Brain microvascular endothelial cell (primary cell): ENCODE measurements around the gene CCDC13.

Experiments used
- DNase-seq: peaks from one replicate; pipeline ENCODE4 v3.0.0-alpha.2; 2020
- H3K27ac ChIP-seq: fragments of 250-450 bp; sonication (Bioruptor Pico); 2 replicates; pipeline ENCODE4 v1.5.1; 2020; ENCODE audit warnings: mild to moderate bottlenecking, moderate library complexity
- H3K27me3 ChIP-seq: fragments of 250-450 bp; sonication (Bioruptor Pico); replicated peaks from 2 replicates; pipeline ENCODE4 v1.5.1; 2020; ENCODE audit warnings: mild to moderate bottlenecking
- H3K36me3 ChIP-seq: fragments of 250-450 bp; sonication (Bioruptor Pico); replicated peaks from 2 replicates; pipeline ENCODE4 v1.5.1; 2020; ENCODE audit warnings: mild to moderate bottlenecking
- H3K4me3 ChIP-seq: 2 replicates; pipeline ENCODE4 v1.5.1; 2011; ENCODE audit warnings: low read depth, mild to moderate bottlenecking, control low read depth, low read length, moderate library complexity
- in situ Hi-C: cut with HindIII; loops from 2 replicates; pipeline ENCODE4 v1.10.0; 2017; ENCODE audit warnings: low sequenced_read_pairs, low pct_ligation_motif_present
- TF ChIP-seq, protein P1 (sequence below): IDR thresholded peaks from 2 replicates; pipeline ENCODE4 v1.5.1; 2011; ENCODE audit warnings: low read depth, mild to moderate bottlenecking, moderate library complexity, low read length, control low read depth, inconsistent platforms; ENCODE audit errors: missing control alignments

Gene CCDC13

DNA sequence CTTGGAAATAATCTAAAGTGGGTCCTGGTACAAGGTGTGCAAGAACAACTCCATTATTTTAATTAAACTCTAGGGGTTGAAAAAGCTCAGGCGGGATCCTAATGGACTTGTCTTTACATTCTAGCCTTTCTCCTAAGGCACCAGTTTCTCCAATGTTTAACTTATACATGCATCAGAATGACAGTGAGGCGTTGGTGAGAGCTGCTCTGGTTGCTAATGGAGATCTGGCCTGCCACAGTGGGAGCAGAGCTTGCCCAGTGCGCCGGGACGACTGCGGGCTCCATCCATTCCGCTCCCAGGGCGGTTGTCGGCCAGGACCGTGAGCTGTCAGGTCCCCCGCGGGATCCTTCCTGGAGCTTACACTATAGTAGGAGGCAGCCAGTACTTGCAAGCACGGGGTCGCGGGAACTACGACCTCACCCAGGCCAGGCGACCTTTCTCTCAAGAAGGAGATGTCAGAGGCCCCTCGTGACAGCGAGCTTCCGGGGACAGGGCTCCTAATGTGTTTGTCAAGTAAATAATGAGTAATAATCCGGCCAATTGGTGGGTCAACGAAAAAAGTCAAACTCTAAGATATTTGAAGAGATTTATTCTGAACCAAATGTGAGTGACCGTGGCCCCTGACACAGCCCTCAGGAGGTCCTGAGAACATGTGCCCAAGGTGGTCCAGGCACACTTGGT, 32.2 kb upstream of the CCDC13 start:
- Histone ChIP-seq H3K27ac (no peak overlapping the region), H3K4me3 (peak overlapping the region; percentile 85), H3K27me3 (no peaks in the 10 kb centered on the region), H3K36me3 (peaks cover 2% of the 10 kb centered on the region)
- no peak for DNase-seq
- in situ Hi-C loops, result no loop called here
- TF ChIP-seq, protein P1, sequence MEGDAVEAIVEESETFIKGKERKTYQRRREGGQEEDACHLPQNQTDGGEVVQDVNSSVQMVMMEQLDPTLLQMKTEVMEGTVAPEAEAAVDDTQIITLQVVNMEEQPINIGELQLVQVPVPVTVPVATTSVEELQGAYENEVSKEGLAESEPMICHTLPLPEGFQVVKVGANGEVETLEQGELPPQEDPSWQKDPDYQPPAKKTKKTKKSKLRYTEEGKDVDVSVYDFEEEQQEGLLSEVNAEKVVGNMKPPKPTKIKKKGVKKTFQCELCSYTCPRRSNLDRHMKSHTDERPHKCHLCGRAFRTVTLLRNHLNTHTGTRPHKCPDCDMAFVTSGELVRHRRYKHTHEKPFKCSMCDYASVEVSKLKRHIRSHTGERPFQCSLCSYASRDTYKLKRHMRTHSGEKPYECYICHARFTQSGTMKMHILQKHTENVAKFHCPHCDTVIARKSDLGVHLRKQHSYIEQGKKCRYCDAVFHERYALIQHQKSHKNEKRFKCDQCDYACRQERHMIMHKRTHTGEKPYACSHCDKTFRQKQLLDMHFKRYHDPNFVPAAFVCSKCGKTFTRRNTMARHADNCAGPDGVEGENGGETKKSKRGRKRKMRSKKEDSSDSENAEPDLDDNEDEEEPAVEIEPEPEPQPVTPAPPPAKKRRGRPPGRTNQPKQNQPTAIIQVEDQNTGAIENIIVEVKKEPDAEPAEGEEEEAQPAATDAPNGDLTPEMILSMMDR, result no peak

DNA sequence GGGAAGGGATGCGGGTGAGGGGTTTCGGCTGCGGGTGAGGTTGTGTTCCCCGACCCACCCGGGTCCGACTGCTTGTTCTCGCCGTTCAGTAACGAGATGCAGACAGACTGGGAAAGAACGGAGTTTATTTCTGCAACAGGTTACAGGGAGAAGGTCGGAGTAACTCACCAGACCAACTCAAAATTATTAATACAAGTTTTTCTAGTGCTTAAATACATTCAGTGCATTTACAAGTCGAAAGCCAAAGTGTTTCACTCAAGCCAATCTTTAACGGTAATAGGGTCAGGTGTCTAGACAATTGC, 31.7 kb upstream of the CCDC13 start:
- Histone ChIP-seq H3K4me3 (peak overlapping the region; percentile 85), H3K27me3 (no peaks in the 10 kb centered on the region), H3K36me3 (peaks cover 2% of the 10 kb centered on the region), H3K27ac (peak overlapping the region; percentile 7)
- TF ChIP-seq, protein P1, result no peak
- in situ Hi-C loops, result no loop called here
- no peak for DNase-seq

DNA sequence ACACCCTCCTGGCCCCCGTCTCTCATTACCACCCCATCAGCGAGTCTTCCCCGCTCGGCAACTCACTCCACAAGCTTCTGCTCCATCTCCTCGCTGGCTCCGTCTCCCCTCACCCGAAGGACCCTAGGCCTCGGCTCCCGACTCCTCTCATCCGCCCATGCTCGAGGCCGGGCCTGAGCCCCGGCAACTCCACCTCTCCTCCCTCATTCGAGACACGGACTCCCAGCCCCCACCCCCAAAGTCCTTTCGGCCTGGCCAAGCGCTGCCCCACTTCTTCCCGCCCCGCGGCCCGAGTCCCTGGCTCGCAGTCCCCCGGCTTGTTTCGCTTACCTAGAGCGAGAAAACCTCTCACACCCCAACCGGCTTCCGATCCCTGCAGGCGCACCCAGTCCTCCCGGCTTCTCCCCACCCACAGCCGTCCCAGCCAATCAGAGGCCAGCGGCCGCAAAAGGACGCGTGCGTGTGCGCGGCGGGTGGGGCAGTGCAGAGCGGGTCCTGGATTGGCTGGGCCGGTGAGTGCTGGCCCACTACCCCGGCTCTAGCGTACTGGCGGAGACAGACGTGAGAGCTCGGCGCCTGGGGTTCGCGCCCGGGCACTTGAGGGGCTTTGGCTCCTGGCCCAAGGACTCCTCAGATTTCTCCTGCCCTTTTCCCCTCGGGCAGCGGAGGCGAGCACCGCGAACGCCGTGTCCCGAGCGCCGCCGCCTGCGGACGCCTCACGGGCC, 31.2 kb upstream of the CCDC13 start, which contains the start of gene HIGD1A:
HIGD1A (minus strand) TSS at position 385 of the 725 bp plus-strand sequence. CDS start 10,237 bp downstream, outside the sequence.
- TF ChIP-seq, protein P1, result no peak
- Histone ChIP-seq H3K4me3 (peak within 1 kb of the TSS; percentile 85), H3K27me3 (no peaks in the 10 kb centered on the region), H3K27ac (peak within 1 kb of the TSS; percentile 43), H3K36me3 (peaks cover 2% of the 10 kb centered on the region)
- DNase-seq, result peak; percentile 90
- in situ Hi-C loops, result no loop called here

DNA sequence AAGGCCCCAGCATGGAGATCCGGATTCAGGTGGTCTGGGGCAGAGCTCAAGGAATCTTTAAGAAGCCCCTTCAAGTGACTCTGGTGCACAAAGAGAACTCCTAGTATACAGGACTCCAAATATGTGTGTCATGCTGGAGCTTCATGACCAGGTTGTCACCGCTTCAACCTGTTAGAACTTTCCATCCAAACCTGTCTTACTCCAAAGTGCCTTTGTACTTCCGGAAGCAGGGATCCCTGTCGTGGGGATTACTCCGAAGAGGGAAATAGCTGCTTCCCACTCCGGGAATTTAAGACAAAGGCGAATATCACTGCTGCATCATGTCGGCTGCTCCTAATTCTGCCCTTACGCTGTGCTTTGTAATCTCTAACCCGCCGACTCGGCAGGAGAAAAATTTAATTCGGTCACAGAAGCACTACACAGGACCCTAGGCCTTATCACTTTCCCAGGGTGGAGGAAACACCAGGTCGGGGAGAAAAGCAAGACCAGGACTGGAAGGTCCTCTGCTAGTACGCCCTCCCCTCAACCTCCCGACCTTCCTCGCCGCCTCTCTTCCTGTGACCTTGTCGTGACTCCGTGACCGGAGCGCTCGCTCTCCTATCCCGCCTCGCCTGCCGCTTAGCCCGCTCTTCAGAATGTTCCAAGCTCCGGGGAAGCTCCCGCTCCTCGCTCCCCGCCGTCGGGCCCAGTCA, 30.5 kb upstream of the CCDC13 start:
- Histone ChIP-seq H3K27ac (peak overlapping the region; percentile 43), H3K27me3 (no peaks in the 10 kb centered on the region), H3K4me3 (peak overlapping the region; percentile 85), H3K36me3 (peaks cover 2% of the 10 kb centered on the region)
- DNase-seq, result peak; percentile 16
- in situ Hi-C loops, result no loop called here
- TF ChIP-seq, protein P1, result no peak

DNA sequence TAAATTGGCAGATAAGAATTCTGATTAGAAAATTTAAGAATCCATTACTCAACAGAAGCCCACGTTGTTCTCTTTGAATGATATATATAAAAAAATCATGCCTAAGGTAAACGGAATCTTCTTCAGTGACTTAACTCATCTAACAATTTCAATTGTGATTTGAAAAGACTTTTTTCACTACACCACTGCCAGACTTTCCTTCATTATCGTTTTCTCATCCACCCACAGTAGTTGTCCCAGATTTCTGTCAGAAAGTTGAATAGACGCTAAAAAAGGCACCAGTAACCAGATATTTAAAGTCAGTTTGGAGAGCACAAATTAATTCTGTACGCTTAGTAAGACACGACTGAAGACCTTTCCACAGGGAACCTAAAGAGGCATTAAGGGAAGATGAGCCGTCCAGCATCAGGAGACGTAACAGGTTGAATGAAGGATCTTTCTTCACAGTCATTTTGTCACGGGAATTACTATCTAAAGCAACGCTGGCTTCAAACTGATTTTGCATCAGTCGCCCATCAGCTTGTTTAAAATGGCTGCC, 29.9 kb upstream of the CCDC13 start:
- TF ChIP-seq, protein P1, result no peak
- in situ Hi-C loops, result no loop called here

More for the DNA sequence above, 29.9 kb upstream of the CCDC13 start:
- Histone ChIP-seq H3K4me3 (peak overlapping the region; percentile 85), H3K27ac (peak overlapping the region; percentile 43), H3K36me3 (peaks cover 2% of the 10 kb centered on the region), H3K27me3 (no peaks in the 10 kb centered on the region)
- DNase-seq, result no peak
